Measurements from ENCODE around the gene ME1.

DNA sequence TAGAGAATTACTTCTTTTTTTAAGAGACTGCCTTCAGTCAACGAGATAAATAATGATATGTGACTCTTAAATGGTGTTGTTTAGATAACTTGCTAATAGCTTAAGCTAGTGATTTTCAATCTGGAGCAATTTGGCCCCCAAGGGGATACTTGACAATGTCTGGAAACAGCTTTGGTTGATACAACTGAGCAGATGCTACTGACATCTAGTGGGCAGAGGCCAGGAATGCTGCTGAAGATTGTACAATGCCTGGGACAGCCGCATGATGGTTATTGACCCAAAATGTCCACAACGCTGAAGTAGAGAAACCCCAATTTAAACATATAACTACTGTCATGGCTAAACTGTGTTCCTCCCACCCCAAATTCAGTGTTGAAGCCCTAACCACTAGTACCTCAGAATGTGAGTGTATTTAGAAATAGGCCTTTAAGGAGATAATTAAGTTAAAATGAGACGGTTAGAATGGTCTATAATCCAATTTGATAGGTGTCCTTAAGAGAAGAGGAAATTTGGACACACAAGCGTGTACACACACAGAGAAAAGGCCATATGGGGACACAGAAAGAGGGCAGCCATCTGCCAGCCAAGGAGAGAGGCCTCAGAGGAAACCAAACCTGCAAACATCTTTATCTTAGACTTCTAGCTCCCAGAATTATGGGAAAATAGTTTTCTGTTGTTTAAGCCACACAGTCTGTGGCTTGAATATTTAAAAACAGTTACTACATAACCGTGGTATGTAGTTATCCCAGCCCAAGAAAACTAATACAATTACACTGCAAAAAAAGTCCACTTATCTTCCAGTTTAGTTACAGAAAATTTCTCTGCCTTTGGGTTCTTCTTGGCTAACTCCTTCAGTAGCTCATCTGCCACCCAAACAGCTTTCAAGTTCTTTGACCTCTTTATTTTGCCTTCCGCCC is 215.5 kb downstream of the ME1 start:
- TF ChIP-seq, protein P1, sequence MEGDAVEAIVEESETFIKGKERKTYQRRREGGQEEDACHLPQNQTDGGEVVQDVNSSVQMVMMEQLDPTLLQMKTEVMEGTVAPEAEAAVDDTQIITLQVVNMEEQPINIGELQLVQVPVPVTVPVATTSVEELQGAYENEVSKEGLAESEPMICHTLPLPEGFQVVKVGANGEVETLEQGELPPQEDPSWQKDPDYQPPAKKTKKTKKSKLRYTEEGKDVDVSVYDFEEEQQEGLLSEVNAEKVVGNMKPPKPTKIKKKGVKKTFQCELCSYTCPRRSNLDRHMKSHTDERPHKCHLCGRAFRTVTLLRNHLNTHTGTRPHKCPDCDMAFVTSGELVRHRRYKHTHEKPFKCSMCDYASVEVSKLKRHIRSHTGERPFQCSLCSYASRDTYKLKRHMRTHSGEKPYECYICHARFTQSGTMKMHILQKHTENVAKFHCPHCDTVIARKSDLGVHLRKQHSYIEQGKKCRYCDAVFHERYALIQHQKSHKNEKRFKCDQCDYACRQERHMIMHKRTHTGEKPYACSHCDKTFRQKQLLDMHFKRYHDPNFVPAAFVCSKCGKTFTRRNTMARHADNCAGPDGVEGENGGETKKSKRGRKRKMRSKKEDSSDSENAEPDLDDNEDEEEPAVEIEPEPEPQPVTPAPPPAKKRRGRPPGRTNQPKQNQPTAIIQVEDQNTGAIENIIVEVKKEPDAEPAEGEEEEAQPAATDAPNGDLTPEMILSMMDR (IDR thresholded peaks at IDR 0.05; ENCODE audit: poor library complexity): peak; percentile 93
- no peak for TF ChIP-seq EZH2 (IDR thresholded peaks at IDR 0.05; ENCODE audit: borderline replicate concordance)
